SU-DHL-6 (cell line): ENCODE data around the gene WNT5A.

Experiments
- H2AFZ ChIP-seq: fragments of 200-600 bp; sonication (generic); 2 replicates; pipeline ENCODE4 v1.6.1; 2014; ENCODE audit warnings: low read depth, mild to moderate bottlenecking, moderate library complexity, mixed read lengths, antibody characterized with exemption, low read length; ENCODE audit not compliant: severe bottlenecking
- H3F3A ChIP-seq: fragments of 200-600 bp; shearing (Covaris generic); 2 replicates; pipeline ENCODE4 v1.6.0; 2016; ENCODE audit warnings: antibody characterized with exemption, mild to moderate bottlenecking; ENCODE audit not compliant: insufficient read depth
- H3K27ac ChIP-seq: fragments of 200-600 bp; sonication (generic); 2 replicates; pipeline ENCODE4 v1.5.1; 2016; ENCODE audit warnings: low read depth, mild to moderate bottlenecking, low read length, moderate library complexity, mixed read lengths
- H3K27me3 ChIP-seq: fragments of 200-600 bp; sonication (generic), shearing (Covaris generic); 2 replicates; pipeline ENCODE4 v1.6.0; 2014; ENCODE audit warnings: mild to moderate bottlenecking, low read length
- H3K36me3 ChIP-seq: fragments of 200-600 bp; sonication (generic); 2 replicates; pipeline ENCODE4 v1.6.1; 2014; ENCODE audit warnings: mild to moderate bottlenecking, low read length, mixed read lengths
- H3K4me2 ChIP-seq: fragments of 300-600, 200-600 bp; shearing (Covaris generic), sonication (generic); 2 replicates; pipeline ENCODE4 v1.6.0; 2014; ENCODE audit warnings: low read length, low read depth, mild to moderate bottlenecking; ENCODE audit not compliant: poor library complexity, severe bottlenecking
- H3K4me3 ChIP-seq: fragments of 200-600 bp; sonication (generic); 2 replicates; pipeline ENCODE4 v1.5.1; 2014; ENCODE audit warnings: antibody characterized with exemption, low read length, mild to moderate bottlenecking, mixed read lengths; ENCODE audit not compliant: insufficient read depth, poor library complexity, severe bottlenecking
- H3K79me2 ChIP-seq: fragments of 200-600 bp; sonication (generic); 2 replicates; pipeline ENCODE4 v1.6.1; 2014; ENCODE audit warnings: mild to moderate bottlenecking, low read length, moderate library complexity; ENCODE audit not compliant: insufficient read depth
- H3K9ac ChIP-seq: fragments of 200-600 bp; sonication (generic); 2 replicates; pipeline ENCODE4 v1.7.0; 2014; ENCODE audit warnings: mild to moderate bottlenecking, low read length
- H3K9me2 ChIP-seq: fragments of 200-600 bp; sonication (generic); replicated peaks from 2 replicates; pipeline ENCODE4 v1.6.1; 2014; ENCODE audit warnings: low read length; ENCODE audit not compliant: insufficient read depth
- H3K9me3 ChIP-seq: fragments of 200-600 bp; sonication (generic); 2 replicates; pipeline ENCODE4 v1.6.1; 2014; ENCODE audit warnings: low read length, mixed read lengths; ENCODE audit not compliant: insufficient read depth
- H4K20me1 ChIP-seq: fragments of 200-600 bp; sonication (generic); 2 replicates; pipeline ENCODE4 v1.6.1; 2014; ENCODE audit warnings: low read depth, mild to moderate bottlenecking, antibody characterized with exemption, low read length, moderate library complexity, mixed read lengths
- CTCF ChIP-seq: fragments of 200-600 bp; sonication (generic); IDR thresholded peaks from one replicate; pipeline ENCODE4 v1.5.1; 2017; ENCODE audit warnings: antibody characterized with exemption, mild to moderate bottlenecking, low read length, moderate library complexity; ENCODE audit not compliant: insufficient read depth, poor library complexity, severe bottlenecking
- EZH2phosphoT487 ChIP-seq: fragments of 200-600 bp; sonication (generic), shearing (Covaris generic); conservative IDR thresholded peaks from 2 replicates; pipeline ENCODE4 v1.6.1; 2018; ENCODE audit warnings: mild to moderate bottlenecking, antibody characterized with exemption, low read length, moderate library complexity, mixed read lengths

WNT5A gene

GRCh38 chr3:55484191-55484689 lies 2.9 kb downstream of the WNT5A start:
- Histone ChIP-seq H3K27ac (no peak overlapping the region), H3K4me2 (no peak overlapping the region), H3K27me3 (no peaks in the 10 kb centered on the region), H3K9me3 (no peaks in the 10 kb centered on the region), H3K9ac (no peak overlapping the region), H3F3A (no peaks in the 10 kb centered on the region), H3K79me2 (no peaks in the 10 kb centered on the region), H3K36me3 (no peaks in the 10 kb centered on the region), H3K9me2 (no peaks in the 10 kb centered on the region), H4K20me1 (no peaks in the 10 kb centered on the region), H2AFZ (no peak overlapping the region), H3K4me3 (no peak overlapping the region)
- TF ChIP-seq EZH2phosphoT487 (no peak), CTCF (no peak)

GRCh38 chr3:55483196-55484095 lies 3.7 kb downstream of the WNT5A start:
- H3K79me2 ChIP-seq, result no peaks in the 10 kb centered on the region
- no peaks in the 10 kb centered on the region for H3K27me3 ChIP-seq
- H3K4me3 ChIP-seq, result no peak overlapping the region

GRCh38 chr3:55482496-55483195 lies 4.5 kb downstream of the WNT5A start:
- Histone ChIP-seq H3K9me2 (no peaks in the 10 kb centered on the region), H3K9me3 (no peaks in the 10 kb centered on the region), H3K36me3 (no peaks in the 10 kb centered on the region), H3K27ac (no peak overlapping the region), H3K4me3 (no peak overlapping the region), H3K4me2 (no peak overlapping the region), H3K9ac (no peak overlapping the region), H4K20me1 (no peaks in the 10 kb centered on the region), H3F3A (no peaks in the 10 kb centered on the region), H3K79me2 (no peaks in the 10 kb centered on the region), H3K27me3 (no peaks in the 10 kb centered on the region), H2AFZ (no peak overlapping the region)
- no peak for TF ChIP-seq EZH2phosphoT487
- no peak for TF ChIP-seq CTCF

More at GRCh38 chr3:55483196-55484095, 3.7 kb downstream of the WNT5A start:
- Histone ChIP-seq H4K20me1 (no peaks in the 10 kb centered on the region), H3K27ac (no peak overlapping the region), H3K9me2 (no peaks in the 10 kb centered on the region), H3K4me2 (no peak overlapping the region), H3K9ac (no peak overlapping the region), H3K36me3 (no peaks in the 10 kb centered on the region), H3F3A (no peaks in the 10 kb centered on the region), H2AFZ (no peak overlapping the region), H3K9me3 (no peaks in the 10 kb centered on the region)
- TF ChIP-seq EZH2phosphoT487, result no peak
- TF ChIP-seq CTCF, result no peak
